HUES64 (cell line): Measurements from ENCODE around the gene EXOSC2.
A peak's percentile ranks its signal among the peaks of the same experiment; 100 is the strongest.
"Not testable (repeated sequence)": the region's sequence is repeated elsewhere in the genome, so short reads cannot be mapped to it uniquely, and the experiment has no call there.

Experiments
- H3K27ac ChIP-seq: 2 replicates; pipeline ENCODE4 v1.7.0; 2013; ENCODE audit warnings: low read depth, low read length, inconsistent platforms
- H3K27me3 ChIP-seq: 2 replicates; pipeline ENCODE4 v1.6.1; 2013; ENCODE audit warnings: mild to moderate bottlenecking, low read length; ENCODE audit not compliant: insufficient read depth
- H3K36me3 ChIP-seq: 2 replicates; pipeline ENCODE4 v1.6.1; 2013; ENCODE audit warnings: mild to moderate bottlenecking, low read length; ENCODE audit not compliant: insufficient read depth
- H3K4me1 ChIP-seq: 2 replicates; pipeline ENCODE4 v1.6.1; 2013; ENCODE audit warnings: mild to moderate bottlenecking, low read length, moderate library complexity; ENCODE audit not compliant: insufficient read depth
- H3K4me3 ChIP-seq: 2 replicates; pipeline ENCODE4 v1.5.1; 2013; ENCODE audit warnings: mild to moderate bottlenecking, low read length, moderate library complexity
- H3K9ac ChIP-seq: 2 replicates; pipeline ENCODE4 v1.6.1; 2013; ENCODE audit warnings: mild to moderate bottlenecking, low read depth, low read length
- H3K9me3 ChIP-seq: 2 replicates; pipeline ENCODE4 v1.6.1; 2013; ENCODE audit warnings: low read depth, low read length; ENCODE audit not compliant: insufficient read depth
- WGBS: fragments of 150-250, 120-280 bp; methylation state at CpG from one replicate; pipeline ENCODE4 v1.1.7; 2013; ENCODE audit warnings: missing lambda C conversion rate; 5-methylcytosine and 5-hydroxymethylcytosine counted together

The EXOSC2 gene

DNA sequence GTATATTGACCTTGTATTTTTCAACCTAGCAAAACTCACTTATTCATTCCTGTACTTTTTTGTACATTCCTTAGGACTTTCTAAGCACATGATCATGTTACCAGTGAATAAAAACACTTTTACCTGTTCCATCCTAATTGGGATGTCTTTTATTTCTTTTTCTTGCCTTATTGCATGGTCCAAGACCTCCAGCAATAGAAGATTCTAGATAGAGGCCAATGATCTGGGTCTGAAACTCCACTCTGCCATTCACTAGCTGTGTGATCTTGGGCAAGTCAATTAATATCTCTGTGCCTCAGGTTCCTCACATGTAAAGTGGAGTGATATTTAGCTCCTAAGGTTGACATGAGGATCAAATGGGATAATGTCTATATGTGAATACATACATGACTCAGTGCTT lies 8.5 kb upstream of the EXOSC2 start:
- Histone ChIP-seq H3K36me3 (no peaks in the 10 kb centered on the region), H3K27me3 (peaks cover 27% of the 10 kb centered on the region), H3K4me1 (0 out of 2 replicates have a peak, but pooled peaks cover 5% of the 10 kb centered on the region), H3K4me3 (no peak overlapping the region), H3K9me3 (peaks cover 4% of the 10 kb centered on the region; the same call in 1 of the 2 replicates), H3K27ac (no peak overlapping the region), H3K9ac (no peak overlapping the region)

DNA sequence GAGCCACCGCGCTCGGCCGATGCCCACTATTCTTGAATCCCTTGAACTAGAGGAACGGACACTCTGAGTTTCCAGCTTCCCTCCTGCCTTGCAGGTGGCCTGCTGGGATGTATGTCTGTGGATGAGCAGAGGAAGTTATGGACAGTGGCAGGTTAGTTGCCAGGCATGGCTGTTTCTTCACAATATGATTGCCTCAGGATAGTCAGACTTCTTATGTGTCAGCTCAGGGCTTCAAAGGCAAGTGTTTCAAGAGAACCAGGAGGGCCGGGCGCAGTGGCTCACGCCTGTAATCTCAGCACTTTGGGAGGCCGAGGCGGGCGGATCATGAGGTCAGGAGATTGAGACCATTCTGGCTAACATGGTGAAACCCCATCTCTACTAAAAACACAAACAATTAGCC lies 7.6 kb upstream of the EXOSC2 start:
- H3K4me1 ChIP-seq, H3K36me3 ChIP-seq, H3K9me3 ChIP-seq, H3K4me3 ChIP-seq, H3K27ac ChIP-seq, H3K9ac ChIP-seq: not testable (repeated sequence)
- WGBS, result 97% methylated on average over 11 of the region's 11 CpGs
- peaks cover 18% of the 10 kb centered on the region for H3K27me3 ChIP-seq

DNA sequence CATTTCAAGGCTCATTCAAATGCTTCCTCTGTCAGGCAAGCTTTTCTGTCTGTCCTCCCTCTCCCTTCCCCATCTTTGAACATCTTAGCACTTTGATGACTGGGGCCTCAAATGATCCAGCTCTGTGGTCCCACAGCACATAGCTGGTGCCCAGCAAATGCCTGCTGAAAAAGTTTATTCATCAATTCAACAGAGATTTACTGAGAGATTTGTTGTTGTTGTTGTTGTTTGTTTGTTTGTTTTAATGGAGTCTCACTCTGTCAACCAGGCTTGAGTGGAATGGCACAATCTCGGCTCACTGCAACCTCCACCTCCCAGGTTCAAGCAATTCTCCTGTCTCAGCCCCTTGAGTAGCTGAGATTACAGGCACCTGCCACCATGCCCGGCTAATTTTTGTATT lies 6.0 kb upstream of the EXOSC2 start:
- WGBS, result 86% methylated on average over 1 of the region's 2 CpGs
- H3K27ac ChIP-seq, result no peak overlapping the region
- peaks cover 7% of the 10 kb centered on the region for H3K4me1 ChIP-seq
- H3K27me3 ChIP-seq, result peaks cover 4% of the 10 kb centered on the region
- H3K9me3 ChIP-seq, result peaks cover 4% of the 10 kb centered on the region; the same call in 1 of the 2 replicates
- H3K9ac ChIP-seq, result no peak overlapping the region
- no peak overlapping the region for H3K4me3 ChIP-seq
- H3K36me3 ChIP-seq, result no peaks in the 10 kb centered on the region

DNA sequence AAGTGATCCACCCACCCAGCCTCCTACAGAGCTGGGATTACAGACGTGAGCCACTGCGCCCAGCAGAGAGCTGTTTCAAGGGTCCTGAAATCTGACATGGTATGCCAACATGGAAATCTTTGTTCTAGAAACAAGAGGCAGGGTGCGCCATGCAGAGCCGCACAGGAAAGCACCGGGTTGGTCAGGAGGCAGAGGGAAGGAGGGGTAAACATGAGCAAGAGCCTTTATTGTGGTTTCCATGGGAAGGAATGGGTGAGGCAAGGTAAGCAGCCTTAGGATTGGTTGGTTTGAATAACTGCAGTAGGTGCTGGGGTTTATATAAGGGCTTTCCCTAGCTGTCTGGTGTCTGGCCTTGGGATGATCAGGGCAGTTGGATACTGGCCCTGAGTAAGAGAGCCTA lies 5.5 kb upstream of the EXOSC2 start:
- 93% methylated on average over 5 of the region's 5 CpGs for WGBS
- Histone ChIP-seq H3K36me3 (no peaks in the 10 kb centered on the region), H3K9me3 (peaks cover 4% of the 10 kb centered on the region; the same call in 1 of the 2 replicates), H3K27me3 (peaks cover 4% of the 10 kb centered on the region), H3K9ac (no peak overlapping the region), H3K4me3 (no peak overlapping the region), H3K27ac (no peak overlapping the region), H3K4me1 (peaks cover 7% of the 10 kb centered on the region)

DNA sequence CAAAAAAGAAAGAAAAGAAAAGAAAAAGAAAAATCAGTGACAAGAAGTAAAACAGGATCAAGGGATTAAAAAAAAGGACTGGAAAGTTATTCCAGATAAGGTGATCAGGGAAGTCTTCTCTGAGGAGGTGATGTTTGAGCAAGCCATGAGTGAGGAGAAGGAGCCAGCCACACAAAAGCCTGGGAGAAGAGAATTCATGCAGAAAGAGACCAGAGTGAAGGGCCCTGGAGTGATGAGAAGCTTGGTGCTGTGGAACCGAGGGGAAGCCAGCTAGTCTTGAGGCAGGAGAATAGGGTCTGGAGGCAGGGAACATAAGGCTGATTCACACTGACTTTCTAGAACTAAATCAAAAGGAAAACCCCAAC lies 4.0 kb upstream of the EXOSC2 start:
- WGBS, result 68% methylated on average over 1 of the region's 1 CpG
- no peak overlapping the region for H3K27ac ChIP-seq

DNA sequence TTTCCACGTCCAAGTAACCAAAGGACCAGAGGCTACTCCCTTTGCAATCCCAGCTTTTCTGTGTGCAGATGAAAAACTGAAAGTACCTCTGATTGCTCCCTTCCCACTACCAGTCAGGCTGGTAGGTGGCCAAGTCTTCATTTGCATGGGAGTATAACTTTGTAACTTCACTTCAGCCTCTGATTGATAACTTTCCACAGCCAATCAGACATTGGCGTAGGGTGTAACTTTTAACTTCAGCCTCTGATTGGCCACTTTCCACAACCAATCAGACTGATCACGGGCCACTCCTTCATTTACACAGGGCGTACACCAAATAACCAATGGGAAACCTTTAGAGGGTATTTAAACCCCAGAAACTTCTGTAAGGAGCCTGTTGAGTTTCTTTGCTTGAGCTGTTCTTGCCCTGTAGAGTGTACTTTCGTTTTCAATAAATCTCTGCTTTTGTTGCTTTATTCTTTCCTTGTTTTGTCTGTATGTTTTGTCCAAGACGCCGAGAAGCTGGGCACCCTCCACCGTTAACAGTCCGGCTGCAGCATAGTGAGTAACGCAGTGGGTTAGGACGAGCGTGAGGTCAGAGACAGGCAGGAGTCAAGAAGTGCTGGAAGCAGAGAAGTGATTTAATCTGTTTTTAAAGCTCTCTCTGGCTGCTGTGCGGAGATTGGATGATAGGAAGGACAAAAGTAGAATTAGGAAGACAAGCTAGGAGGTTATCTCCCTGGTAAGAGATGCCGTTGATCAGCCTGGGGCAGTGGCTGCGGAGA lies 3.5 kb upstream of the EXOSC2 start:
- H3K27me3 ChIP-seq, result no peaks in the 10 kb centered on the region
- peaks cover 3% of the 10 kb centered on the region; the same call in 1 of the 2 replicates for H3K9me3 ChIP-seq
- peaks cover 11% of the 10 kb centered on the region for H3K4me1 ChIP-seq
- 79% methylated on average over 15 of the region's 15 CpGs for WGBS
- H3K4me3 ChIP-seq, result peak overlapping the region; percentile 33
- no peak overlapping the region; the same call in 1 of the 2 replicates for H3K9ac ChIP-seq
- no peak overlapping the region for H3K27ac ChIP-seq
- H3K36me3 ChIP-seq, result peaks cover 3% of the 10 kb centered on the region

More for the DNA sequence above, 4.0 kb upstream of the EXOSC2 start:
- Histone ChIP-seq H3K4me1 (peaks cover 7% of the 10 kb centered on the region), H3K27me3 (no peaks in the 10 kb centered on the region), H3K4me3 (0 out of 2 replicates have a peak overlapping the region, but pooled peaks have one; percentile 10), H3K9me3 (peaks cover 4% of the 10 kb centered on the region; the same call in 1 of the 2 replicates), H3K9ac (no peak overlapping the region), H3K36me3 (no peaks in the 10 kb centered on the region)

DNA sequence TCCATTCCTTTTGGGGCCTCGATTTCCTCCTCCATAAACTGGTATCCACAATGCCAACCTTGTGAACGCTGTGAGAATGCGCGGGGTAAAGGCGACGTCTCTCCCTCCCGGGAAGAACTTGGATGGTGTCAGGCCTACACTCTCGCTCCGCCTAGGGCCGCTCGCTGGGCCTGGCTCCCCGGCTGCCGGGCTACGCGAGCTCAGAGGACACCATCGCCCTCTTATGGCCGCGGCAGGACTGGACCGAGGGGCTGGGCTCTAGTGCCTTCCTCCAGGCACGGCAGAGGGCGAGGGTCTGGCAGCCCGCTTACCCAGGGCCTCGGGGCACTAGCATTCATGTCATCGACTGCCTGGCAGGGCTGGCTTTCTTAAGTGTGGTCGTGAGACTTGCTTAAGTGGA lies 1.3 kb upstream of the EXOSC2 start:
- H3K36me3 ChIP-seq, result peaks cover 25% of the 10 kb centered on the region
- H3K9ac ChIP-seq, result no peak overlapping the region
- 5% methylated on average over 25 of the region's 25 CpGs for WGBS
- peaks cover 12% of the 10 kb centered on the region for H3K4me1 ChIP-seq
- peak overlapping the region; percentile 93 for H3K4me3 ChIP-seq
- no peaks in the 10 kb centered on the region for H3K27me3 ChIP-seq
- H3K9me3 ChIP-seq, result no peaks in the 10 kb centered on the region
- H3K27ac ChIP-seq, result no peak overlapping the region; the same call in 1 of the 2 replicates

DNA sequence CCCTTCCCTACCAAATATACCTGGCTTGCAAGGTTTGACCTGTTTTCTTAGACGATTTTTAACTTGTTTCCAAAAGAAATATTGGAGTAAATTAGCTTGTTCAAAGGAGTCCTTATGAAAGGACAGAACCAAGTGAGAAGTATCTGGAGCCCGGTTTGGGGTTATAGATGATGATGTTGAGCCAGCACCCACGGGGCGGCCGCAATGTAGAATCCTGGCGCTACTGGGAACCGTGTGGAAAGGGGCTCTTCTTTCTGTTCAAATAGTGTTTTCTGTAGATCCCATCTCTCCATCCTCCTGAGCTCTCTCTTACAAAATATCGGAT lies 517 bp upstream of the EXOSC2 start:
- Histone ChIP-seq H3K36me3 (peaks cover 31% of the 10 kb centered on the region), H3K4me1 (peaks cover 12% of the 10 kb centered on the region), H3K27me3 (no peaks in the 10 kb centered on the region), H3K4me3 (peak overlapping the region; percentile 93), H3K27ac (no peak overlapping the region; the same call in 1 of the 2 replicates), H3K9me3 (no peaks in the 10 kb centered on the region), H3K9ac (peak overlapping the region; percentile 31; the same call in 1 of the 2 replicates)
- WGBS, result 12% methylated on average over 8 of the region's 8 CpGs

DNA sequence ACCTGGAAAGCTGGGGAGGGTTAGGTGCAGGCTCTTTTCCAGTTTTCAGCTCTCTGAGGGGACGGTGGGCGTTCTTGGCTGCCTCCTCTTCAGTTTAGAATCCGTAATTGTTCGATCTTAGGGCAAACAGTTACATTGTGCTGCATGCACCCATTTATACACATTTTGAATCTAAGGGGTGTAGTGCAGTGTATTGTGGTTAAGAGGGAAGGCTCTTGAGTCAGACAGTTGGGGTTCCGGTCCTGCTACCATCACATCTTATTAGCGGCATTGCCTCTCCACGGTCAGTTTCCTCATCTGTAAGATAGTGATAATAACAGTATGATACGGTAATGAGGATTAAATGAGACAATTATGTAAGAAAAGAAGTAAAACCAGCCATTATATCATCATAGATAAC lies 625 bp downstream of the EXOSC2 start:
- Histone ChIP-seq H3K4me1 (peaks cover 12% of the 10 kb centered on the region), H3K27ac (peak overlapping the region; percentile 49), H3K36me3 (peaks cover 43% of the 10 kb centered on the region), H3K9ac (peak overlapping the region; percentile 93), H3K27me3 (no peaks in the 10 kb centered on the region), H3K4me3 (peak overlapping the region; percentile 93), H3K9me3 (no peaks in the 10 kb centered on the region)
- WGBS, result 2% methylated on average over 6 of the region's 8 CpGs

DNA sequence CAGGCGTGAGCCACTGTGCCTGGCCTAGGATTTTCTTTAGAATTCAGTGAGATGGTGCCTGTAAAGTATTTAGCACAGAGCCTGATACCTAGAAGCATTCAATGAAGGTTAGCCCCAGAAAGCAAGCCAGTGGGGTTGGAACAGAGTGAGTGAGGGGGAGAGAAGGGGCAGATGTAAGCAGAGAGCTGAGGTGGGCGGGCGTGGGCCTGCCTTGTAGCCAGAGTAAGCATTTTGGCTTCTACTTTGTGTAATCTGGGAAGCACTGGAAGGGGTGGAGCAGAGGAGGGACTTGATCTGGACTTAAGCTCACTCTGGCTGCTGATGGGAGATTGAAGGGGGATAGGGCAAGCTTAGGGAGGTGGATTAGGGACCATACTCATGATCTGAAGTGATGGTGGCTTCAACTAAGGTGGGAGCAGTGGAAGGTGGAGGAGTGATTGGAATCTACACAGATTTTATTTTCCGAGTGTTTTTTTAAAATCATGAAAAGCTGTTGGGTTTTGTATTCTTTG lies 2.6 kb downstream of the EXOSC2 start:
- 93% methylated on average over 4 of the region's 4 CpGs for WGBS
- Histone ChIP-seq H3K4me1 (peaks cover 7% of the 10 kb centered on the region), H3K27ac (no peak overlapping the region), H3K27me3 (no peaks in the 10 kb centered on the region), H3K9me3 (no peaks in the 10 kb centered on the region), H3K4me3 (no peak overlapping the region), H3K9ac (no peak overlapping the region), H3K36me3 (peaks cover 59% of the 10 kb centered on the region)

DNA sequence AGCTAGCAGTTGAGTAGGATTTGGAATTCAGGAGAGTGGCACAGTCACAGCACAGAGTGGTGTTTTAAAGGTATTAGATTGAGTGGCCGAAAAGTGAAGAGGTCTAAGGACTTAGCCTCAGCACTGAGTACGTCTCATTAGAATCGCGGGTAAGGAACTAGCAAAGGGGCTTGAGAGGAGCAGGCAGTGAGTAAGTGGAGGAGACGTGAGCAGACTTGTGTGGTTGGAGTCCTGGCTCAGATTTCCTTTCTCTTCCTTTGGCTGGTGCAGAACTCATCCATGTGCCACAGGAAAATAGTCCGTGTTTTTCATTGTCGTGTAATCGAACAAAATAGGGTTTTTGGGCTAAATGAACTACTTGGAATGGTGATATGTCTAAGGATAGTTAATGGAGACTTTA lies 3.4 kb downstream of the EXOSC2 start:
- no peak overlapping the region for H3K9ac ChIP-seq
- H3K27ac ChIP-seq, result no peak overlapping the region
- peaks cover 67% of the 10 kb centered on the region for H3K36me3 ChIP-seq
- no peaks in the 10 kb centered on the region for H3K27me3 ChIP-seq
- no peaks in the 10 kb centered on the region for H3K9me3 ChIP-seq
- 94% methylated on average over 8 of the region's 8 CpGs for WGBS
- no peak overlapping the region for H3K4me3 ChIP-seq
- peaks cover 5% of the 10 kb centered on the region; the same call in 1 of the 2 replicates for H3K4me1 ChIP-seq
